ENCODE results near the gene SEPTIN12. TPM values are rescaled to one million over a fixed set of nuclear protein-coding genes. Genes with fewer than 3 reads are reported as not detected.

Gene SEPTIN12
- total RNA-seq, 1 experiment from 2014 or later, result not detected

GRCh38 chr16:4811773-4812172 lies 23.6 kb upstream of the SEPTIN12 start:
- Mint-ChIP-seq H3K27me3 (ENCODE audit: low read depth) (no peaks in the 10 kb centered on the region), H3K4me1 (no peaks in the 10 kb centered on the region), H3K27ac (peak overlapping the region; percentile 83; the same call in 1 of the 2 replicates), H3K36me3 (peaks cover 63% of the 10 kb centered on the region), H3K4me3 (no peak overlapping the region), H3K9me3 (no peaks in the 10 kb centered on the region)
- no peak for DNase-seq (ENCODE audit: low spot score)
- no peak for ATAC-seq
- ChIA-PET POLR2A (interaction anchor here (0.8 kb wide), 1 partner anchor 9 kb away, joined by 3 read pairs; no protein-coding TSS in a partner anchor), CTCF (no interaction called here)
- TF ChIP-seq, protein P1, sequence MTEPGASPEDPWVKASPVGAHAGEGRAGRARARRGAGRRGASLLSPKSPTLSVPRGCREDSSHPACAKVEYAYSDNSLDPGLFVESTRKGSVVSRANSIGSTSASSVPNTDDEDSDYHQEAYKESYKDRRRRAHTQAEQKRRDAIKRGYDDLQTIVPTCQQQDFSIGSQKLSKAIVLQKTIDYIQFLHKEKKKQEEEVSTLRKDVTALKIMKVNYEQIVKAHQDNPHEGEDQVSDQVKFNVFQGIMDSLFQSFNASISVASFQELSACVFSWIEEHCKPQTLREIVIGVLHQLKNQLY (CRISPR knock-in tag; IDR thresholded peaks at IDR 0.05), result no peak
- no peak for TF ChIP-seq NFYB (CRISPR knock-in tag; conservative IDR thresholded peaks at IDR 0.05; ENCODE audit: low read depth)

DNA sequence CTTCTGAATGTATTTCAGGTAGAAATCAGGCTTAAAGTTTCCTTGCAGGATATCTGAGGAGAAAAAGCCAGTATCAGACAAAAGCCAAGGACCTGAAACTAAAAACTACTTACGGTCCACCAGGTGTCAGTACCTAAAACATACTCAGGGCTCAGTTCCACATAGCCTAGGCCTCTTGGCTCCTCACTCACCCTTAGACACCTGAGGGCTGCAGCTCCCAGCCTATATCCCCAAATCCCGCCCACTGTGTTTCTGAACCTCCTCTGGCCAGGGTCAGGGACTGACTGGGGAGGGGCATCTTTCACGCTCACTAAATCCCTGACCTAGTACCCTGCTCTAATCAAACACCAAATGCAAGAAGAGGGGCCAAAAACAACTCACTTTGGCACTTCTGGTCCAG lies 23.1 kb upstream of the SEPTIN12 start:
- POLR2A ChIA-PET, result no interaction called here
- peaks cover 59% of the 10 kb centered on the region for H3K36me3 Mint-ChIP-seq
- CTCF ChIA-PET, result no interaction called here
- H3K27me3 Mint-ChIP-seq (ENCODE audit: low read depth), result no peaks in the 10 kb centered on the region
- no peaks in the 10 kb centered on the region for H3K4me1 Mint-ChIP-seq
- H3K4me3 Mint-ChIP-seq, result no peak overlapping the region
- no peaks in the 10 kb centered on the region for H3K9me3 Mint-ChIP-seq
- no peak for TF ChIP-seq KAT7 (CRISPR knock-in tag; IDR thresholded peaks at IDR 0.05; ENCODE audit: borderline replicate concordance)
- no peak for TF ChIP-seq ZNF232 (CRISPR knock-in tag; IDR thresholded peaks at IDR 0.05)
- no peak for TF ChIP-seq ETV6 (CRISPR knock-in tag; IDR thresholded peaks at IDR 0.05)
- TF ChIP-seq SMAD4 (CRISPR knock-in tag; IDR thresholded peaks at IDR 0.05), result no peak
- TF ChIP-seq ZNF416 (CRISPR knock-in tag; IDR thresholded peaks at IDR 0.05), result no peak
- TF ChIP-seq, protein P2, sequence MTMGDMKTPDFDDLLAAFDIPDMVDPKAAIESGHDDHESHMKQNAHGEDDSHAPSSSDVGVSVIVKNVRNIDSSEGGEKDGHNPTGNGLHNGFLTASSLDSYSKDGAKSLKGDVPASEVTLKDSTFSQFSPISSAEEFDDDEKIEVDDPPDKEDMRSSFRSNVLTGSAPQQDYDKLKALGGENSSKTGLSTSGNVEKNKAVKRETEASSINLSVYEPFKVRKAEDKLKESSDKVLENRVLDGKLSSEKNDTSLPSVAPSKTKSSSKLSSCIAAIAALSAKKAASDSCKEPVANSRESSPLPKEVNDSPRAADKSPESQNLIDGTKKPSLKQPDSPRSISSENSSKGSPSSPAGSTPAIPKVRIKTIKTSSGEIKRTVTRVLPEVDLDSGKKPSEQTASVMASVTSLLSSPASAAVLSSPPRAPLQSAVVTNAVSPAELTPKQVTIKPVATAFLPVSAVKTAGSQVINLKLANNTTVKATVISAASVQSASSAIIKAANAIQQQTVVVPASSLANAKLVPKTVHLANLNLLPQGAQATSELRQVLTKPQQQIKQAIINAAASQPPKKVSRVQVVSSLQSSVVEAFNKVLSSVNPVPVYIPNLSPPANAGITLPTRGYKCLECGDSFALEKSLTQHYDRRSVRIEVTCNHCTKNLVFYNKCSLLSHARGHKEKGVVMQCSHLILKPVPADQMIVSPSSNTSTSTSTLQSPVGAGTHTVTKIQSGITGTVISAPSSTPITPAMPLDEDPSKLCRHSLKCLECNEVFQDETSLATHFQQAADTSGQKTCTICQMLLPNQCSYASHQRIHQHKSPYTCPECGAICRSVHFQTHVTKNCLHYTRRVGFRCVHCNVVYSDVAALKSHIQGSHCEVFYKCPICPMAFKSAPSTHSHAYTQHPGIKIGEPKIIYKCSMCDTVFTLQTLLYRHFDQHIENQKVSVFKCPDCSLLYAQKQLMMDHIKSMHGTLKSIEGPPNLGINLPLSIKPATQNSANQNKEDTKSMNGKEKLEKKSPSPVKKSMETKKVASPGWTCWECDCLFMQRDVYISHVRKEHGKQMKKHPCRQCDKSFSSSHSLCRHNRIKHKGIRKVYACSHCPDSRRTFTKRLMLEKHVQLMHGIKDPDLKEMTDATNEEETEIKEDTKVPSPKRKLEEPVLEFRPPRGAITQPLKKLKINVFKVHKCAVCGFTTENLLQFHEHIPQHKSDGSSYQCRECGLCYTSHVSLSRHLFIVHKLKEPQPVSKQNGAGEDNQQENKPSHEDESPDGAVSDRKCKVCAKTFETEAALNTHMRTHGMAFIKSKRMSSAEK (CRISPR knock-in tag; IDR thresholded peaks at IDR 0.05; ENCODE audit: borderline replicate concordance), result no peak
- TF ChIP-seq, protein P3, sequence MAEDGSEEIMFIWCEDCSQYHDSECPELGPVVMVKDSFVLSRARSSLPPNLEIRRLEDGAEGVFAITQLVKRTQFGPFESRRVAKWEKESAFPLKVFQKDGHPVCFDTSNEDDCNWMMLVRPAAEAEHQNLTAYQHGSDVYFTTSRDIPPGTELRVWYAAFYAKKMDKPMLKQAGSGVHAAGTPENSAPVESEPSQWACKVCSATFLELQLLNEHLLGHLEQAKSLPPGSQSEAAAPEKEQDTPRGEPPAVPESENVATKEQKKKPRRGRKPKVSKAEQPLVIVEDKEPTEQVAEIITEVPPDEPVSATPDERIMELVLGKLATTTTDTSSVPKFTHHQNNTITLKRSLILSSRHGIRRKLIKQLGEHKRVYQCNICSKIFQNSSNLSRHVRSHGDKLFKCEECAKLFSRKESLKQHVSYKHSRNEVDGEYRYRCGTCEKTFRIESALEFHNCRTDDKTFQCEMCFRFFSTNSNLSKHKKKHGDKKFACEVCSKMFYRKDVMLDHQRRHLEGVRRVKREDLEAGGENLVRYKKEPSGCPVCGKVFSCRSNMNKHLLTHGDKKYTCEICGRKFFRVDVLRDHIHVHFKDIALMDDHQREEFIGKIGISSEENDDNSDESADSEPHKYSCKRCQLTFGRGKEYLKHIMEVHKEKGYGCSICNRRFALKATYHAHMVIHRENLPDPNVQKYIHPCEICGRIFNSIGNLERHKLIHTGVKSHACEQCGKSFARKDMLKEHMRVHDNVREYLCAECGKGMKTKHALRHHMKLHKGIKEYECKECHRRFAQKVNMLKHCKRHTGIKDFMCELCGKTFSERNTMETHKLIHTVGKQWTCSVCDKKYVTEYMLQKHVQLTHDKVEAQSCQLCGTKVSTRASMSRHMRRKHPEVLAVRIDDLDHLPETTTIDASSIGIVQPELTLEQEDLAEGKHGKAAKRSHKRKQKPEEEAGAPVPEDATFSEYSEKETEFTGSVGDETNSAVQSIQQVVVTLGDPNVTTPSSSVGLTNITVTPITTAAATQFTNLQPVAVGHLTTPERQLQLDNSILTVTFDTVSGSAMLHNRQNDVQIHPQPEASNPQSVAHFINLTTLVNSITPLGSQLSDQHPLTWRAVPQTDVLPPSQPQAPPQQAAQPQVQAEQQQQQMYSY (CRISPR knock-in tag; IDR thresholded peaks at IDR 0.05), result no peak
- TF ChIP-seq MXD4 (CRISPR knock-in tag; IDR thresholded peaks at IDR 0.05; ENCODE audit: borderline replicate concordance), result no peak
- TF ChIP-seq CREB1 (CRISPR knock-in tag; IDR thresholded peaks at IDR 0.05), result no peak
- no peak for TF ChIP-seq ELF4 (CRISPR knock-in tag; IDR thresholded peaks at IDR 0.05; ENCODE audit: low read depth)
- TF ChIP-seq, protein P4, sequence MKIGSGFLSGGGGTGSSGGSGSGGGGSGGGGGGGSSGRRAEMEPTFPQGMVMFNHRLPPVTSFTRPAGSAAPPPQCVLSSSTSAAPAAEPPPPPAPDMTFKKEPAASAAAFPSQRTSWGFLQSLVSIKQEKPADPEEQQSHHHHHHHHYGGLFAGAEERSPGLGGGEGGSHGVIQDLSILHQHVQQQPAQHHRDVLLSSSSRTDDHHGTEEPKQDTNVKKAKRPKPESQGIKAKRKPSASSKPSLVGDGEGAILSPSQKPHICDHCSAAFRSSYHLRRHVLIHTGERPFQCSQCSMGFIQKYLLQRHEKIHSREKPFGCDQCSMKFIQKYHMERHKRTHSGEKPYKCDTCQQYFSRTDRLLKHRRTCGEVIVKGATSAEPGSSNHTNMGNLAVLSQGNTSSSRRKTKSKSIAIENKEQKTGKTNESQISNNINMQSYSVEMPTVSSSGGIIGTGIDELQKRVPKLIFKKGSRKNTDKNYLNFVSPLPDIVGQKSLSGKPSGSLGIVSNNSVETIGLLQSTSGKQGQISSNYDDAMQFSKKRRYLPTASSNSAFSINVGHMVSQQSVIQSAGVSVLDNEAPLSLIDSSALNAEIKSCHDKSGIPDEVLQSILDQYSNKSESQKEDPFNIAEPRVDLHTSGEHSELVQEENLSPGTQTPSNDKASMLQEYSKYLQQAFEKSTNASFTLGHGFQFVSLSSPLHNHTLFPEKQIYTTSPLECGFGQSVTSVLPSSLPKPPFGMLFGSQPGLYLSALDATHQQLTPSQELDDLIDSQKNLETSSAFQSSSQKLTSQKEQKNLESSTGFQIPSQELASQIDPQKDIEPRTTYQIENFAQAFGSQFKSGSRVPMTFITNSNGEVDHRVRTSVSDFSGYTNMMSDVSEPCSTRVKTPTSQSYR (CRISPR knock-in tag; IDR thresholded peaks at IDR 0.05), result no peak
- TF ChIP-seq NR1H2 (CRISPR knock-in tag; IDR thresholded peaks at IDR 0.05), result no peak
- TF ChIP-seq ZMAT4 (CRISPR knock-in tag; IDR thresholded peaks at IDR 0.05), result no peak
- TF ChIP-seq CBFB (CRISPR knock-in tag; IDR thresholded peaks at IDR 0.05; ENCODE audit: low read depth), result no peak
- no peak for TF ChIP-seq GRHL2 (CRISPR knock-in tag; IDR thresholded peaks at IDR 0.05; ENCODE audit: insufficient replicate concordance, severe bottlenecking)
- TF ChIP-seq, protein P5, sequence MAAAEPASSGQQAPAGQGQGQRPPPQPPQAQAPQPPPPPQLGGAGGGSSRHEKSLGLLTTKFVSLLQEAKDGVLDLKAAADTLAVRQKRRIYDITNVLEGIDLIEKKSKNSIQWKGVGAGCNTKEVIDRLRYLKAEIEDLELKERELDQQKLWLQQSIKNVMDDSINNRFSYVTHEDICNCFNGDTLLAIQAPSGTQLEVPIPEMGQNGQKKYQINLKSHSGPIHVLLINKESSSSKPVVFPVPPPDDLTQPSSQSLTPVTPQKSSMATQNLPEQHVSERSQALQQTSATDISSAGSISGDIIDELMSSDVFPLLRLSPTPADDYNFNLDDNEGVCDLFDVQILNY (CRISPR knock-in tag; IDR thresholded peaks at IDR 0.05), result no peak
- TF ChIP-seq, protein P6, sequence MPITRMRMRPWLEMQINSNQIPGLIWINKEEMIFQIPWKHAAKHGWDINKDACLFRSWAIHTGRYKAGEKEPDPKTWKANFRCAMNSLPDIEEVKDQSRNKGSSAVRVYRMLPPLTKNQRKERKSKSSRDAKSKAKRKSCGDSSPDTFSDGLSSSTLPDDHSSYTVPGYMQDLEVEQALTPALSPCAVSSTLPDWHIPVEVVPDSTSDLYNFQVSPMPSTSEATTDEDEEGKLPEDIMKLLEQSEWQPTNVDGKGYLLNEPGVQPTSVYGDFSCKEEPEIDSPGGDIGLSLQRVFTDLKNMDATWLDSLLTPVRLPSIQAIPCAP (CRISPR knock-in tag; IDR thresholded peaks at IDR 0.05), result no peak
- H3K27ac Mint-ChIP-seq, result peak overlapping the region; percentile 70; the same call in 1 of the 2 replicates
- no peak for ATAC-seq
- no peak for DNase-seq (ENCODE audit: low spot score)
